WTC11 (cell line): ENCODE data around the gene ST6GALNAC5.

Source experiments
- CREB1 ChIP-seq: sonication (generic); formaldehyde crosslinking; IDR thresholded peaks from 2 replicates; pipeline ENCODE4 v1.8.0; 2023; ENCODE audit warnings: mild to moderate bottlenecking, missing genetic modification reagents
- MXD4 ChIP-seq: fragments of 250-450 bp; sonication (Bioruptor Pico); IDR thresholded peaks from 2 replicates; pipeline ENCODE4 v1.8.0; 2021; ENCODE audit warnings: mild to moderate bottlenecking, moderate library complexity, borderline replicate concordance
- NFYB ChIP-seq: sonication (generic); formaldehyde crosslinking; conservative IDR thresholded peaks from 2 replicates; pipeline ENCODE4 v1.8.0; 2022; ENCODE audit warnings: low read depth, missing genetic modification reagents
- ZNF121 ChIP-seq: sonication (generic); formaldehyde crosslinking; IDR thresholded peaks from 2 replicates; pipeline ENCODE4 v1.8.0; 2023; ENCODE audit warnings: missing genetic modification reagents
- TF ChIP-seq, protein P1 (sequence below): sonication (generic); formaldehyde crosslinking; IDR thresholded peaks from 2 replicates; pipeline ENCODE4 v1.8.1; 2022; ENCODE audit warnings: mild to moderate bottlenecking, moderate library complexity, missing genetic modification reagents
- TF ChIP-seq, protein P2 (sequence below): sonication (generic); formaldehyde crosslinking; IDR thresholded peaks from 2 replicates; pipeline ENCODE4 v1.8.0; 2022; ENCODE audit warnings: mild to moderate bottlenecking, missing genetic modification reagents

DNA sequence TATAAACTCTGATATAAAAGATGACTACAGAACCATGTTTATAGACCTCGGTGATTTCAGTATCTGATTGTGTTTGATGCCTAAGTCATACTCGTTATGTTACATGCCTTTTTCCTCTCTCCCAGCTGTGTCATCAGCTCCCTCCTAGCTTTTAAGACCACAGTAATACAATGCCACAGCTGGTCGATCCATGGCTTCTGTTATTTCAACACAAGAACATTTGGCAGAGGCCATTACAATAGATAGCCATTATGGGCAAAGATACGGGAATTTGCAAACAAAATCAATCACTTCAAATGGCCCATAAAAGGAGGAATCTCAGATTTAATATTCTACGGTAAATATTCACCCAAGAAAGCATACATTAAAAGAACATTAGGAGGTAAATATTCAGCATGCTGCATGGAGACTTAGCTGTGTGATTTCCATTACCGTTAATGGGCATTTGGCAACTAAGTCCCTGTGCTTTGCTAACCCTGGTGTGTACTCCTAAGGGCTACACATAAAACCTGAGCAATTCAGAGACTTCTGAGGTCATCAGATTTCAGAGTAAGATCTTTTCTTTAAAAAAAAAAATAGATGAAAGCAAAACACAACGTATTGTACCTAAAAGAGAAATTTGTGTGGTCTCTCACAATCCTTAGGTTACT is 198.5 kb downstream of the ST6GALNAC5 start:
- TF ChIP-seq, protein P1, sequence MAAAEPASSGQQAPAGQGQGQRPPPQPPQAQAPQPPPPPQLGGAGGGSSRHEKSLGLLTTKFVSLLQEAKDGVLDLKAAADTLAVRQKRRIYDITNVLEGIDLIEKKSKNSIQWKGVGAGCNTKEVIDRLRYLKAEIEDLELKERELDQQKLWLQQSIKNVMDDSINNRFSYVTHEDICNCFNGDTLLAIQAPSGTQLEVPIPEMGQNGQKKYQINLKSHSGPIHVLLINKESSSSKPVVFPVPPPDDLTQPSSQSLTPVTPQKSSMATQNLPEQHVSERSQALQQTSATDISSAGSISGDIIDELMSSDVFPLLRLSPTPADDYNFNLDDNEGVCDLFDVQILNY (CRISPR knock-in tag) = no peak
- TF ChIP-seq, protein P2, sequence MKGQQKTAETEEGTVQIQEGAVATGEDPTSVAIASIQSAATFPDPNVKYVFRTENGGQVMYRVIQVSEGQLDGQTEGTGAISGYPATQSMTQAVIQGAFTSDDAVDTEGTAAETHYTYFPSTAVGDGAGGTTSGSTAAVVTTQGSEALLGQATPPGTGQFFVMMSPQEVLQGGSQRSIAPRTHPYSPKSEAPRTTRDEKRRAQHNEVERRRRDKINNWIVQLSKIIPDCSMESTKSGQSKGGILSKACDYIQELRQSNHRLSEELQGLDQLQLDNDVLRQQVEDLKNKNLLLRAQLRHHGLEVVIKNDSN (CRISPR knock-in tag) = no peak
- TF ChIP-seq ZNF121 (CRISPR knock-in tag) (no peak), CREB1 (CRISPR knock-in tag) (no peak), NFYB (CRISPR knock-in tag) (no peak), MXD4 (CRISPR knock-in tag) (no peak)
